OCI-LY1 (cell line): ENCODE measurements around the gene CFAP43.

Source experiments
- H2AFZ ChIP-seq: fragments of 200-600 bp; sonication (generic), shearing (Covaris generic); 2 replicates; pipeline ENCODE4 v1.6.0; 2014; ENCODE audit warnings: antibody characterized with exemption, mild to moderate bottlenecking, low read length
- H3F3A ChIP-seq: fragments of 200-600 bp; sonication (generic), shearing (Covaris generic); 2 replicates; pipeline ENCODE4 v1.6.0; 2014; ENCODE audit warnings: mild to moderate bottlenecking, antibody characterized with exemption, low read length, moderate library complexity; ENCODE audit not compliant: insufficient read depth
- H3K27ac ChIP-seq: fragments of 200-600 bp; sonication (generic); 2 replicates; pipeline ENCODE4 v1.5.1; 2014; ENCODE audit warnings: low read length, mixed run types, mild to moderate bottlenecking, low read depth; ENCODE audit not compliant: poor library complexity, severe bottlenecking
- H3K27me3 ChIP-seq: fragments of 200-600 bp; sonication (generic); 2 replicates; pipeline ENCODE4 v1.6.0; 2014; ENCODE audit warnings: antibody characterized with exemption, mild to moderate bottlenecking, low read length, moderate library complexity; ENCODE audit not compliant: insufficient read depth
- H3K36me3 ChIP-seq: fragments of 200-600 bp; sonication (generic); 2 replicates; pipeline ENCODE4 v1.6.1; 2014; ENCODE audit warnings: mild to moderate bottlenecking, antibody characterized with exemption, low read length, moderate library complexity, mixed read lengths; ENCODE audit not compliant: insufficient read depth
- H3K4me1 ChIP-seq: fragments of 200-600 bp; sonication (generic); 2 replicates; pipeline ENCODE4 v1.5.1; 2014; ENCODE audit warnings: mild to moderate bottlenecking, low read length, moderate library complexity; ENCODE audit not compliant: insufficient read depth, severe bottlenecking
- H3K4me2 ChIP-seq: fragments of 200-600 bp; sonication (generic), shearing (Covaris generic); 2 replicates; pipeline ENCODE4 v1.6.1; 2014; ENCODE audit warnings: low read length
- H3K4me3 ChIP-seq: fragments of 200-600 bp; sonication (generic); 2 replicates; pipeline ENCODE4 v1.5.1; 2014; ENCODE audit warnings: low read length, low read depth, mild to moderate bottlenecking, mixed read lengths; ENCODE audit not compliant: poor library complexity, severe bottlenecking
- H3K79me2 ChIP-seq: fragments of 200-600 bp; shearing (Covaris generic); 2 replicates; pipeline ENCODE4 v1.6.1; 2016; ENCODE audit warnings: mixed run types, low read length, mixed read lengths; ENCODE audit not compliant: insufficient read depth
- H3K9ac ChIP-seq: fragments of 200-600 bp; sonication (generic), shearing (Covaris generic); 2 replicates; pipeline ENCODE4 v1.6.1; 2014; ENCODE audit warnings: mild to moderate bottlenecking, low read length, mixed read lengths
- H3K9me2 ChIP-seq: fragments of 200-600 bp; sonication (generic), shearing (Covaris generic); 2 replicates; pipeline ENCODE4 v1.6.1; 2014; ENCODE audit warnings: low read depth, mild to moderate bottlenecking, low read length, mixed read lengths
- H3K9me3 ChIP-seq: fragments of 200-600 bp; shearing (Covaris generic); 2 replicates; pipeline ENCODE4 v1.6.1; 2014; ENCODE audit warnings: low read length, mixed read lengths
- H4K20me1 ChIP-seq: fragments of 200-600 bp; sonication (generic), shearing (Covaris generic); 2 replicates; pipeline ENCODE4 v1.6.0; 2016; ENCODE audit warnings: mild to moderate bottlenecking, low read length; ENCODE audit not compliant: insufficient read depth
- EZH2 ChIP-seq: fragments of 200-600 bp; sonication (generic), shearing (Covaris generic); IDR thresholded peaks from 2 replicates; pipeline ENCODE4 v1.8.0; 2017; ENCODE audit warnings: borderline replicate concordance, mixed run types, mild to moderate bottlenecking, antibody characterized with exemption, low read length, moderate library complexity, mixed read lengths
- TF ChIP-seq, protein P1 (sequence below): fragments of 200-600 bp; sonication (generic), shearing (Covaris generic); IDR thresholded peaks from 2 replicates; pipeline ENCODE4 v1.5.1; 2017; ENCODE audit warnings: mild to moderate bottlenecking, antibody characterized with exemption, low read length, moderate library complexity, mixed read lengths

The CFAP43 gene

DNA sequence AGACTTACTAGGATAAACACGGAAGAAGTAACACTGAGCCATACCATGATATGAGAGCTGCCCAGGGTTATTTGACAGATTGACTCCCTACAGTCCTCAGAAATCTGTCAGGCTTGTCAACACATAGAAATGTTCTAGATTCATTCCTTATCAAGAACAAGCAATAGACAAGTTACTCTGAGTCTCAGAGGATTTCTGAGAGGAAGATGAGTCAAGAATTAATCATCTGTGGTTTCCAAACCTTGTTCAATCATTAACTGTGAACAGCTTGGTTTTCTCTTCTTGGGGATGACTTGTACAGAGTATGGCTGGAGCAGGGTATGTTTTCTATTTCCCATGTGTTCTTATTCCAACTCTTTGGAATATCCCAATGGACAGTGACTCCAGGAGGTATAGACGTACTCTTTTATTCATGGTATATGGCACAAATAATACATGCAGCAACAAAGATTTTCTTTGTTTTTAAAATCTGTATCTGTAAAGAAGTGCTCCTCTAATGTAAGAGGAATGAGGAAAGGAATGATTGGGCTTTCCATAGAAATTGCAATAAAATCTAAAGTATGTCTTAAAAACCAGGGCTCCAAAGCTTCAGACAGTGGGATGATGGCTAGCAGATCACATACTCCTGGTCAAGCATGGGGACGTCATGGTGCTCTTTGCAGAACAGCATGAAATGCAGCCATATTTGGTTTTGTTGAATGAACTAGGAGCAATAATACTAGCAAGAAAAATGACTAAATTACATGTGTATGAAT lies 122.1 kb downstream of the CFAP43 start:
- no peak for TF ChIP-seq EZH2
- TF ChIP-seq, protein P1, sequence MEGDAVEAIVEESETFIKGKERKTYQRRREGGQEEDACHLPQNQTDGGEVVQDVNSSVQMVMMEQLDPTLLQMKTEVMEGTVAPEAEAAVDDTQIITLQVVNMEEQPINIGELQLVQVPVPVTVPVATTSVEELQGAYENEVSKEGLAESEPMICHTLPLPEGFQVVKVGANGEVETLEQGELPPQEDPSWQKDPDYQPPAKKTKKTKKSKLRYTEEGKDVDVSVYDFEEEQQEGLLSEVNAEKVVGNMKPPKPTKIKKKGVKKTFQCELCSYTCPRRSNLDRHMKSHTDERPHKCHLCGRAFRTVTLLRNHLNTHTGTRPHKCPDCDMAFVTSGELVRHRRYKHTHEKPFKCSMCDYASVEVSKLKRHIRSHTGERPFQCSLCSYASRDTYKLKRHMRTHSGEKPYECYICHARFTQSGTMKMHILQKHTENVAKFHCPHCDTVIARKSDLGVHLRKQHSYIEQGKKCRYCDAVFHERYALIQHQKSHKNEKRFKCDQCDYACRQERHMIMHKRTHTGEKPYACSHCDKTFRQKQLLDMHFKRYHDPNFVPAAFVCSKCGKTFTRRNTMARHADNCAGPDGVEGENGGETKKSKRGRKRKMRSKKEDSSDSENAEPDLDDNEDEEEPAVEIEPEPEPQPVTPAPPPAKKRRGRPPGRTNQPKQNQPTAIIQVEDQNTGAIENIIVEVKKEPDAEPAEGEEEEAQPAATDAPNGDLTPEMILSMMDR: no peak
- H3K9me3 ChIP-seq: no peaks in the 10 kb centered on the region
- no peak overlapping the region for H2AFZ ChIP-seq
- H4K20me1 ChIP-seq: no peaks in the 10 kb centered on the region
- H3K36me3 ChIP-seq: no peaks in the 10 kb centered on the region
- no peak overlapping the region for H3K4me3 ChIP-seq
- no peaks in the 10 kb centered on the region for H3K4me1 ChIP-seq
- no peaks in the 10 kb centered on the region for H3K9me2 ChIP-seq
- no peak overlapping the region for H3K4me2 ChIP-seq
- no peaks in the 10 kb centered on the region for H3K27me3 ChIP-seq
- H3F3A ChIP-seq: no peaks in the 10 kb centered on the region
- no peaks in the 10 kb centered on the region for H3K79me2 ChIP-seq
- H3K9ac ChIP-seq: no peak overlapping the region
- no peak overlapping the region for H3K27ac ChIP-seq

DNA sequence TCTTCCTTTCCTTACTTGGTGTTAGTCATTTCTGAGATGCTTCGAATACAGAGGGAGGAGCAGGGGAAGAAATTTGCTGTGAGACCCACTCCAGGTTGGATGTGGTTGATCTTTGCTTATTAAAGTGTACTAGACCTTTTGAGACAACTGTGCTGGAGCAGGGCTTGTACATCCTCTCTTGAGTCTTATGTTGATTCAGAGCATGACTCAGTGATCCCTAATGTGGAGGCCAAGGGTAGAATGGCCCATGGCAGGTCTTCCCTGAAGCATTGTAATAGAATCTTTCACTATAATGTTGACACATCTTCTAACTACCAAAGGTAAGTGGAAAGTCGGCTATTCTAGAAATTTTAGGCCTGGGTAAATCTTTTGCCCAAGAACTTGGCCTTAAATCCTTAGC lies 127.2 kb downstream of the CFAP43 start:
- Histone ChIP-seq H3K4me2 (no peak overlapping the region), H3K9me2 (no peaks in the 10 kb centered on the region), H3K9ac (no peak overlapping the region), H3K4me1 (no peaks in the 10 kb centered on the region), H2AFZ (no peak overlapping the region), H3K27me3 (no peaks in the 10 kb centered on the region), H3K36me3 (no peaks in the 10 kb centered on the region), H3K27ac (no peak overlapping the region), H3F3A (no peaks in the 10 kb centered on the region), H3K9me3 (no peaks in the 10 kb centered on the region), H3K79me2 (no peaks in the 10 kb centered on the region), H3K4me3 (no peak overlapping the region), H4K20me1 (no peaks in the 10 kb centered on the region)
- TF ChIP-seq, protein P1: no peak
- TF ChIP-seq EZH2: no peak

DNA sequence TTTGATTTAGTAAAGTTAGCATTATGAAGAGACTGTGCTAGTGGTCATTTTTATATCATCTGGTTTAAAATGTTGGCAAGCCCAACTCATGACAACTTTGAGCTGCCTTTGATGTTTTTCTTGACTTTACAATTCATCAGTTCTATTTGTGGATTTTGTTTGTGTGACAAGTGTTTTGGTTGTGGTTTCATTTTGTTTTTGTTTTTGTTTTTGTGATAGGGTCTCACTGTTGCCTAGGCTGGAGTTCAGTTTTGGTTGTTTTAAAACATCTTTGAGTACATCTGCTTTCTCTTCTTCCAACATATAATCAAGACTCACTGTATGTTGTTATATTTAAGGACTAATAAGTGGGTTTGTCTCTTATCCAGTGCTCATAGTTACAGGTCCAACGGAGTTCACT lies 127.7 kb downstream of the CFAP43 start:
- Histone ChIP-seq H3K27me3 (no peaks in the 10 kb centered on the region), H2AFZ (no peak overlapping the region), H3K9me3 (no peaks in the 10 kb centered on the region), H3F3A (no peaks in the 10 kb centered on the region), H3K4me2 (no peak overlapping the region), H3K4me1 (no peaks in the 10 kb centered on the region), H3K4me3 (no peak overlapping the region), H3K9me2 (no peaks in the 10 kb centered on the region), H3K27ac (no peak overlapping the region), H3K79me2 (no peaks in the 10 kb centered on the region), H3K36me3 (no peaks in the 10 kb centered on the region), H3K9ac (no peak overlapping the region), H4K20me1 (no peaks in the 10 kb centered on the region)
- TF ChIP-seq, protein P1: no peak
